Prostate gland (tissue), 2 donors: ENCODE measurements around the gene STAT4. TPM values are rescaled to one million over a fixed set of nuclear protein-coding genes. Genes with fewer than 3 reads are reported as not detected.

Experiments
- DNase-seq: peaks from one replicate; pipeline ENCODE4 v3.0.0-alpha.2; 2019; ENCODE audit warnings: low spot score
- H3K27ac ChIP-seq, 2 donors: fragments of 200-600 bp; sonication (generic); 2 replicates each; pipeline ENCODE4 v1.5.1; 2017 to 2019
- H3K27me3 ChIP-seq: fragments of 200-600 bp; sonication (generic); replicated peaks from 2 replicates; pipeline ENCODE4 v1.5.1; 2019; ENCODE audit not compliant: insufficient read depth
- H3K36me3 ChIP-seq, 2 donors: fragments of 200-600 bp; sonication (generic); 1 replicate in 1 of 2; 2 replicates in 1 of 2; pipeline versions ENCODE4 v1.5.1 to v1.8.1; 2017 to 2019
- H3K4me1 ChIP-seq: fragments of 200-600 bp; sonication (generic); replicated peaks from 2 replicates; pipeline ENCODE4 v1.5.1; 2019
- H3K4me3 ChIP-seq, 2 donors: fragments of 200-600 bp; sonication (generic); 2 replicates each; pipeline ENCODE4 v1.5.1; 2017 to 2019
- H3K9me3 ChIP-seq: fragments of 200-600 bp; sonication (generic); 2 replicates; pipeline ENCODE4 v1.5.1; 2017
- CTCF ChIP-seq, 4 experiments: fragments of 200-600 bp in 2 of 4; fragments of 450-650 bp in 2 of 4; sonication (generic) in 2 of 4; IDR thresholded peaks; 1 replicate in 3 of 4; 2 replicates in 1 of 4; pipeline ENCODE4 v1.5.1; 2016 to 2019; ENCODE audit warnings: antibody characterized with exemption in 4 of 4, mild to moderate bottlenecking in 2 of 4, moderate library complexity in 2 of 4
- POLR2AphosphoS5 ChIP-seq: sonication (generic); formaldehyde crosslinking; IDR thresholded peaks from one replicate; pipeline ENCODE4 v1.6.1; 2017; ENCODE audit warnings: antibody characterized with exemption
- WGBS: methylation state at CpG from one replicate; pipeline ENCODE4 v1.1.5; 2018; 5-methylcytosine and 5-hydroxymethylcytosine counted together
- intact Hi-C: fragments of 100-400 bp; cut with DNase I; formaldehyde crosslinking; loops from one replicate; pipeline ENCODE4 v1.14.2; 2022
- small RNA-seq, 2 donors: library from RNA; depleted of rRNA; stranded (forward); fragments of <200 nt; gene quantifications; one replicate each; pipeline ENCODE3, GENCODE V24; 2016
- total RNA-seq, 2 donors: library from RNA; depleted of rRNA; stranded (reverse); fragments of >200 nt; gene quantifications; one replicate each; pipeline ENCODE4 v1.1.0, GENCODE V29; 2016

Gene STAT4
- total RNA-seq, 2 donors from 2014 or later: 0.41 to 8.8 TPM

GRCh38 chr2:190979906-190980629 is 170.7 kb downstream of the STAT4 start:
- H3K27me3 ChIP-seq: no peaks in the 10 kb centered on the region
- H3K4me3 ChIP-seq: peak overlapping the region in 1 of 2 donors; percentile 11
- peak; percentile 50 for DNase-seq
- peaks cover 9 to 13% of the 10 kb centered on the region in 2 donors for H3K36me3 ChIP-seq
- intact Hi-C loops: no loop called here
- WGBS: 10% methylated on average over 14 of the region's 14 CpGs
- H3K4me1 ChIP-seq: no peaks in the 10 kb centered on the region
- H3K27ac ChIP-seq: peak overlapping the region; percentile 40 to 68
- no peak for TF ChIP-seq CTCF (IDR thresholded peaks at IDR 0.05)
- TF ChIP-seq POLR2AphosphoS5: peak; percentile 46
- H3K9me3 ChIP-seq: no peaks in the 10 kb centered on the region

Small RNA genes within 50 kb of the gene (small RNA-seq; reads per million reads assigned to genes)
- 0 to 0.30 reads per million in 2 donors for gene RNU6-959P

Other genes with a start within 250 kb of the STAT4 start
- 10 to 100 TPM; 53.3 to 64.1 TPM for gene STAT1, start 136.8 kb downstream of the STAT4 start, total RNA-seq
- gene MYO1B, start 94.4 kb upstream of the STAT4 start, total RNA-seq: 10 to 100 TPM; 22.4 to 38.3 TPM